Fibroblast of lung (primary cell): ENCODE results near the gene ARID3A. TPM values are rescaled to one million over a fixed set of nuclear protein-coding genes. Genes with fewer than 3 reads are reported as not detected.
"Not testable (repeated sequence)": the region's sequence is repeated elsewhere in the genome, so short reads cannot be mapped to it uniquely, and the experiment has no call there.

ENCODE experiments used
- DNase-seq, 2 donors: peaks; one replicate each; pipeline versions ENCODE4 v3.0.0 to v3.0.0-alpha.2; 2010; ENCODE audit warnings: low read depth in 2 of 2
- H2AFZ ChIP-seq: 2 replicates; pipeline ENCODE4 v1.5.1; 2012; ENCODE audit warnings: low read length, control low read depth, inconsistent platforms
- H3K27ac ChIP-seq: 2 replicates; pipeline ENCODE4 v1.5.1; 2011; ENCODE audit warnings: low read length, control low read depth; ENCODE audit not compliant: insufficient read depth
- H3K27me3 ChIP-seq: 2 replicates; pipeline ENCODE4 v1.5.1; 2011; ENCODE audit warnings: mild to moderate bottlenecking, low read length; ENCODE audit not compliant: control insufficient read depth, insufficient read depth
- H3K36me3 ChIP-seq: 2 replicates; pipeline ENCODE4 v1.5.1; 2011; ENCODE audit warnings: low read length; ENCODE audit not compliant: control insufficient read depth, insufficient read depth
- H3K4me1 ChIP-seq: 2 replicates; pipeline ENCODE4 v1.5.1; 2011; ENCODE audit warnings: low read length; ENCODE audit not compliant: control insufficient read depth, insufficient read depth; ENCODE audit errors: extremely low read depth
- H3K4me2 ChIP-seq: 2 replicates; pipeline ENCODE4 v1.5.1; 2011; ENCODE audit warnings: low read length, control low read depth; ENCODE audit not compliant: insufficient read depth; ENCODE audit errors: extremely low read depth
- H3K4me3 ChIP-seq, 4 experiments: fragments of 200-600 bp in 1 of 4; sonication (generic) in 1 of 4; replicated peaks in 1 of 4; 2 replicates each; pipeline ENCODE4 v1.5.1; 2011 to 2016; ENCODE audit warnings: low read length in 4 of 4, low read depth in 3 of 4, mild to moderate bottlenecking in 3 of 4, control low read depth in 2 of 4, inconsistent platforms in 1 of 4, mixed read lengths in 1 of 4; ENCODE audit not compliant: insufficient read depth in 1 of 4; ENCODE audit errors: control extremely low read depth in 1 of 4
- H3K79me2 ChIP-seq: 2 replicates; pipeline ENCODE4 v1.5.1; 2012; ENCODE audit warnings: mild to moderate bottlenecking, low read length, inconsistent platforms; ENCODE audit not compliant: control insufficient read depth, insufficient read depth
- H3K9ac ChIP-seq: 2 replicates; pipeline ENCODE4 v1.5.1; 2011; ENCODE audit warnings: mild to moderate bottlenecking, low read length, control low read depth; ENCODE audit not compliant: insufficient read depth
- H3K9me3 ChIP-seq: 2 replicates; pipeline ENCODE4 v1.5.1; 2012; ENCODE audit warnings: low read depth, low read length; ENCODE audit not compliant: control insufficient read depth, insufficient read depth
- H4K20me1 ChIP-seq: 2 replicates; pipeline ENCODE4 v1.5.1; 2011; ENCODE audit warnings: low read length; ENCODE audit not compliant: control insufficient read depth, insufficient read depth; ENCODE audit errors: extremely low read depth
- EZH2 ChIP-seq: IDR thresholded peaks from 2 replicates; pipeline ENCODE4 v1.5.1; 2012; ENCODE audit warnings: low read length, control low read depth, mild to moderate bottlenecking; ENCODE audit errors: missing control alignments
- polyA plus RNA-seq, 2 donors: library from polyadenylated mRNA; depleted of rRNA in 1 of 2; stranded (reverse) in 1 of 2; unstranded in 1 of 2; fragments of >200 nt; gene quantifications; 2 replicates each; pipeline ENCODE4 v1.2.1, GENCODE V29; 2011 to 2012; ENCODE audit warnings: missing spikeins in 1 of 2
- total RNA-seq: library from RNA; depleted of rRNA; stranded (reverse); fragments of >200 nt; gene quantifications from 2 replicates; pipeline ENCODE4 v1.2.1, GENCODE V29; 2014
- TF ChIP-seq, protein P1 (sequence below), 2 donors: IDR thresholded peaks in 1 of 2; conservative IDR thresholded peaks in 1 of 2; 1 replicate in 1 of 2; 2 replicates in 1 of 2; pipeline ENCODE4 v1.5.1; 2011 to 2012; ENCODE audit warnings: low read length in 2 of 2, control low read depth in 1 of 2, inconsistent platforms in 1 of 2, low read depth in 1 of 2, mild to moderate bottlenecking in 1 of 2

The ARID3A gene
- total and polyA plus RNA-seq, 2 donors (not counting 1 experiment from before 2014, with no cell fraction given) = 6.4 to 14.9 TPM

GRCh38 chr19:878751-879561 is 46.9 kb upstream of the ARID3A start:
- H2AFZ ChIP-seq, H3K27ac ChIP-seq, H3K9me3 ChIP-seq, H3K79me2 ChIP-seq, H3K27me3 ChIP-seq, H3K4me1 ChIP-seq, H3K4me3 ChIP-seq, H4K20me1 ChIP-seq, H3K9ac ChIP-seq, DNase-seq, H3K4me2 ChIP-seq: not testable (repeated sequence)
- peaks cover 42% of the 10 kb centered on the region for H3K36me3 ChIP-seq

GRCh38 chr19:879711-880438 is 46.0 kb upstream of the ARID3A start:
- no peak overlapping the region for H2AFZ ChIP-seq
- H4K20me1 ChIP-seq = no peaks in the 10 kb centered on the region
- TF ChIP-seq, protein P1, sequence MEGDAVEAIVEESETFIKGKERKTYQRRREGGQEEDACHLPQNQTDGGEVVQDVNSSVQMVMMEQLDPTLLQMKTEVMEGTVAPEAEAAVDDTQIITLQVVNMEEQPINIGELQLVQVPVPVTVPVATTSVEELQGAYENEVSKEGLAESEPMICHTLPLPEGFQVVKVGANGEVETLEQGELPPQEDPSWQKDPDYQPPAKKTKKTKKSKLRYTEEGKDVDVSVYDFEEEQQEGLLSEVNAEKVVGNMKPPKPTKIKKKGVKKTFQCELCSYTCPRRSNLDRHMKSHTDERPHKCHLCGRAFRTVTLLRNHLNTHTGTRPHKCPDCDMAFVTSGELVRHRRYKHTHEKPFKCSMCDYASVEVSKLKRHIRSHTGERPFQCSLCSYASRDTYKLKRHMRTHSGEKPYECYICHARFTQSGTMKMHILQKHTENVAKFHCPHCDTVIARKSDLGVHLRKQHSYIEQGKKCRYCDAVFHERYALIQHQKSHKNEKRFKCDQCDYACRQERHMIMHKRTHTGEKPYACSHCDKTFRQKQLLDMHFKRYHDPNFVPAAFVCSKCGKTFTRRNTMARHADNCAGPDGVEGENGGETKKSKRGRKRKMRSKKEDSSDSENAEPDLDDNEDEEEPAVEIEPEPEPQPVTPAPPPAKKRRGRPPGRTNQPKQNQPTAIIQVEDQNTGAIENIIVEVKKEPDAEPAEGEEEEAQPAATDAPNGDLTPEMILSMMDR (conservative IDR thresholded peaks at IDR 0.05 in 1 of 2, IDR thresholded peaks at IDR 0.05 in 1 of 2; ENCODE audit: low read depth in 1 of 2, low read length in 2 of 2) = no peak
- TF ChIP-seq EZH2 = no peak
- H3K4me2 ChIP-seq = no peak overlapping the region
- H3K27me3 ChIP-seq = no peaks in the 10 kb centered on the region
- no peak overlapping the region for H3K27ac ChIP-seq
- H3K4me1 ChIP-seq = no peaks in the 10 kb centered on the region
- H3K9ac ChIP-seq = no peak overlapping the region
- H3K36me3 ChIP-seq = peaks cover 40% of the 10 kb centered on the region
- no peak overlapping the region for H3K4me3 ChIP-seq
- no peaks in the 10 kb centered on the region for H3K9me3 ChIP-seq
- no peaks in the 10 kb centered on the region for H3K79me2 ChIP-seq
- no peak for DNase-seq

- no peak overlapping the region for H3K4me2 ChIP-seq
- H3K4me3 ChIP-seq = no peak overlapping the region
- no peak overlapping the region for H3K9ac ChIP-seq
- H3K4me1 ChIP-seq = no peaks in the 10 kb centered on the region
- no peaks in the 10 kb centered on the region for H3K27me3 ChIP-seq
- H3K9me3 ChIP-seq = no peaks in the 10 kb centered on the region
- TF ChIP-seq, protein P1 (conservative IDR thresholded peaks at IDR 0.05 in 1 of 2, IDR thresholded peaks at IDR 0.05 in 1 of 2; ENCODE audit: low read depth in 1 of 2, low read length in 2 of 2) = no peak
- H4K20me1 ChIP-seq = no peaks in the 10 kb centered on the region
- DNase-seq = no peak
- no peaks in the 10 kb centered on the region for H3K79me2 ChIP-seq
- H3K27ac ChIP-seq = no peak overlapping the region
- peaks cover 46% of the 10 kb centered on the region for H3K36me3 ChIP-seq
- H2AFZ ChIP-seq = no peak overlapping the region
Measured at GRCh38 chr19:881385-882071, 44.3 kb upstream of the ARID3A start.
